Urinary bladder (tissue), 4 donors: ENCODE data around the gene GLYR1. TPM values are rescaled to one million over a fixed set of nuclear protein-coding genes. Genes with fewer than 3 reads are reported as not detected.

Source experiments
- DNase-seq: peaks from one replicate; pipeline ENCODE4 v3.0.0-alpha.2; 2015; ENCODE audit errors: extremely low spot score
- H3K27ac ChIP-seq: one replicate; pipeline ENCODE4 v1.5.1; 2013; ENCODE audit warnings: low read depth, mild to moderate bottlenecking, moderate library complexity
- H3K36me3 ChIP-seq: one replicate; pipeline ENCODE4 v1.6.1; 2013; ENCODE audit warnings: mild to moderate bottlenecking, moderate library complexity; ENCODE audit not compliant: insufficient read depth
- H3K4me1 ChIP-seq: one replicate; pipeline ENCODE4 v1.6.1; 2013; ENCODE audit warnings: mild to moderate bottlenecking, moderate library complexity; ENCODE audit not compliant: insufficient read depth
- H3K4me3 ChIP-seq: one replicate; pipeline ENCODE4 v1.5.1; 2013; ENCODE audit warnings: low read depth, low read length
- WGBS: extraction: QIAGEN DNeasy Blood & Tissue Kit; methylation state at CpG from one replicate; pipeline ENCODE4 v1.1.7; 2013; 5-methylcytosine and 5-hydroxymethylcytosine counted together
- polyA plus RNA-seq: library from polyadenylated mRNA; stranded (reverse); fragments of 200-250 nt; gene quantifications from one replicate; pipeline ENCODE4 v1.2.3, GENCODE V29; 2013
- total RNA-seq: library from RNA; depleted of rRNA; stranded (reverse); fragments of >200 nt; gene quantifications from one replicate; pipeline ENCODE4 v1.2.3, GENCODE V29; 2014
- donor health status: healthy with polysubstance abuse.
- donor health status: healthy.

Gene GLYR1
- total and polyA plus RNA-seq, 2 donors, result 44.4 to 60.3 TPM

DNA sequence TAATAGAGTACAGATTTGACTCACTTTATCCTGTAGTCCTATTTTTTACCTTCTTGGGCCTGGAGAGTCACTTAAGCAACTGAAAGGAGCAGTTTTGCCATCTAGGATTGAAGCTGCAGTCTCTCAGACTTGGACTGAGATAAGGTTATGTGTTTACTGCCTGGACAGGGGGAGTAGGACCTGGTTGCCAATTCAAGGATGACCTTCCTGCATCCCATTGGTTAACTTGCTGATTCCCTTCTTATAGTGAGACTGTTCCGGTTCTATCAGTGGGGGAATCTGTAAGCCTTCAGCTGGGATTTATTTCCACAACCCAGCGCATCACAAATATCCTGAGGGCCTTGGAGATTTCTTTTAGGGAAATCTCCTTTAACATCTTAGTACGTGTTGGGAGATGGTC lies 3.1 kb upstream of the GLYR1 start:
- 63% methylated on average over 3 of the region's 3 CpGs for WGBS
- Histone ChIP-seq H3K36me3 (no peaks in the 10 kb centered on the region), H3K27ac (no peak overlapping the region), H3K4me1 (peaks cover 4% of the 10 kb centered on the region), H3K4me3 (no peak overlapping the region)
- no peak for DNase-seq

- WGBS, result under 1% methylated on average over 83 of the region's 83 CpGs
- Histone ChIP-seq H3K4me3 (peak overlapping the region; percentile 96), H3K27ac (peak overlapping the region; percentile 95), H3K4me1 (peaks cover 4% of the 10 kb centered on the region), H3K36me3 (no peaks in the 10 kb centered on the region)
- DNase-seq, result no peak
Observed at GRCh38 chr16:4847774-4848587, 893 bp upstream of the GLYR1 start.

- Histone ChIP-seq H3K4me3 (peak overlapping the region; percentile 96), H3K36me3 (no peaks in the 10 kb centered on the region), H3K4me1 (peaks cover 4% of the 10 kb centered on the region), H3K27ac (peak overlapping the region; percentile 93)
- WGBS, result under 1% methylated on average over 27 of the region's 27 CpGs
- DNase-seq, result no peak
Observed at GRCh38 chr16:4846503-4846900, 586 bp downstream of the GLYR1 start.

GRCh38 chr16:4840984-4841383 lies 6.1 kb downstream of the GLYR1 start:
- Histone ChIP-seq H3K4me3 (no peak overlapping the region), H3K27ac (no peak overlapping the region), H3K4me1 (no peaks in the 10 kb centered on the region), H3K36me3 (peaks cover 2% of the 10 kb centered on the region)
- WGBS, result 75% methylated on average over 5 of the region's 5 CpGs
- no peak for DNase-seq

- WGBS, result 88% methylated on average over 5 of the region's 5 CpGs
- Histone ChIP-seq H3K36me3 (peaks cover 2% of the 10 kb centered on the region), H3K4me3 (no peak overlapping the region), H3K27ac (no peak overlapping the region), H3K4me1 (no peaks in the 10 kb centered on the region)
- no peak for DNase-seq
Observed at GRCh38 chr16:4839942-4840341, 7.1 kb downstream of the GLYR1 start.

DNA sequence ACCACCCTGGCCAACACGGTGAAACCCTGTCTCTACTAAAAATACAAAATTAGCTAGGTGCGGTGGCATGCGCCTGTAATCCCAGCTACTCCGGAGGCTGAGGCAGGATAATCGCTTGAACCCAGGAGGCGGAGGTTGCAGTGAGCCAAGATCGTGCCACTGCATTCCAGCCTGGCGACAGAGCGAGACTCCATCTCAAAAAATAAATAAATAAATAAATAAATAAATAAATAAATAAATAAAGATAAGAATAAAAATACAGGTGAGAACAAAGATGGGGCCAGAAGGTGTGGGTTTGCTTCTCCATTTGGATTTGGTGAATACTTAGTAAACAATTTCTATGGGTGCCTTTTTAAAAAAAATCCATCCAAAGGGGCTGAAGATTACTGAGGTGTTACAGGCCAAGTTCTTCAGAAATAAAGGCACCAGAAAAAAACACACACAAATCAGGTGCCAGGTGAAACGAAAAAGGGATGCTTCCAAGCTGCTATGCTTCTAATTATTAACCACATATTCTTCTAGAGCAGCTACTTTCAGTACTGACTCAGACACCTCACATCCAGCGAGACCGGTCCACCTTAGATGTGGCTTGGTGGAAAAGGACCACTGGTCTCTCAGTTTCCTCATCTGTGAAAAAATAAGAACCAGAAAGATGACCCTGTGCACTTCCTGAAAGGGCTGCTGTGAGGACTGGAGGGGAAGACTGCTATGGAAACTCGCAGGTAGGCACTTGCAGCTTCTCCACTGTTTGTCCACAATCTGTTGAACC lies 9.2 kb downstream of the GLYR1 start:
- no peak overlapping the region for H3K4me3 ChIP-seq
- H3K4me1 ChIP-seq, result no peaks in the 10 kb centered on the region
- no peak for DNase-seq
- 90% methylated on average over 13 of the region's 13 CpGs for WGBS
- peaks cover 2% of the 10 kb centered on the region for H3K36me3 ChIP-seq
- no peak overlapping the region for H3K27ac ChIP-seq

- Histone ChIP-seq H3K27ac (no peak overlapping the region), H3K4me3 (no peak overlapping the region), H3K4me1 (no peaks in the 10 kb centered on the region), H3K36me3 (peaks cover 2% of the 10 kb centered on the region)
- WGBS, result 88% methylated on average over 2 of the region's 2 CpGs
- DNase-seq, result no peak
Observed at GRCh38 chr16:4836727-4837126, 10.4 kb downstream of the GLYR1 start.

GRCh38 chr16:4833584-4833983 lies 13.5 kb downstream of the GLYR1 start:
- H3K27ac ChIP-seq, result no peak overlapping the region
- WGBS, result 93% methylated on average over 1 of the region's 1 CpG
- H3K36me3 ChIP-seq, result peaks cover 8% of the 10 kb centered on the region
- H3K4me1 ChIP-seq, result no peaks in the 10 kb centered on the region
- DNase-seq, result no peak
- no peak overlapping the region for H3K4me3 ChIP-seq

DNA sequence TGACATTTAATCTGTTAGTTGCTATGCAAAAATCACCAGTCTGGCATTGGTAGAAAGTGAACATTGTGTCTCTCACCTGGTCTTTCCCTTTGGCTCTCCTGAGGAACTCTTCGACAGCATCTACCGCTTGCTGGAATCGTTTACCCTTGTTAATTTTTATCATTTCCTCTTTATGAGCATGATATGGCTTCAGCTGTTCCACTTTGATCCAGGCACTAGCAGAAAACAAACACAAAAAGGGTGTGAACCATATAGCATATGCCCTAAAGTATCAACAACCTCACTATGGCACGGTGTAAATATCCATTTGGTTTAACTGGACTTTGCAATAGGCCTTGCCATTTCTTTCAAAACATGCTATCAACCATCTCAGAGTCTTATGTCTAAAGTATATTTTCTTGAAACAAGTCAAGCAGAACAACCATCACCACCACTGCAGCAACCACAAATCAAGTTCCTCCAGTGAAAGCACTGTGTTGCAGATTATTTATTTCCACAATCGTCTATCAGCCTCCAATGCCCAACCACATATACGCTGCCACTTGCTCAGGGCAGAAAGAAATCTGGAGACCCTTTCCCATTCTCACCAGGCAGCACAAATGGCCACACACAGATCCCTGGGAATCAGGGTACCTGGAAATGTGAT lies 14.3 kb downstream of the GLYR1 start:
- WGBS, result 81% methylated on average over 6 of the region's 6 CpGs
- Histone ChIP-seq H3K36me3 (peaks cover 8% of the 10 kb centered on the region), H3K4me3 (no peak overlapping the region), H3K27ac (no peak overlapping the region), H3K4me1 (no peaks in the 10 kb centered on the region)
- no peak for DNase-seq

GRCh38 chr16:4831616-4832015 lies 15.5 kb downstream of the GLYR1 start:
- no peaks in the 10 kb centered on the region for H3K4me1 ChIP-seq
- 95% methylated on average over 8 of the region's 8 CpGs for WGBS
- peaks cover 6% of the 10 kb centered on the region for H3K36me3 ChIP-seq
- H3K27ac ChIP-seq, result no peak overlapping the region
- DNase-seq, result no peak
- no peak overlapping the region for H3K4me3 ChIP-seq

DNA sequence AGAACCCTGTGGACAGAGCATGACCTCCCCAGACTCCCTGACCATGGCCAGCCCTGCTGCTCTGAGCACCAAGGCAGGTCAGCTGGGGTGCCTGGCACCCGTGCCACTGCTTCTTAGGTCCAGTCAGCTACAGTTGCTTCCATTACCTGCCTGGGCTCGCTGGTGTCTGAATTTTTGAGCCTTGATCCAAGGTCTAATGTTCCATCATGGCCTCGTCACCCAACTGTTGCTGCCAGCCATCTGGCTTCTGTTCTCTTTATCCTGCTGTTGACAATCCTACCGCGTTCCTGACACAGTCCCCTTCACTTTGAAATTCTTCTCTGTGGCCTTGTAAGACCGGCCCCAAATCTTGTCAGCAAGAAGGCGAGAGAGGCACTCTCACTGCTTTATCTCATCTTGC lies 16.7 kb downstream of the GLYR1 start:
- Histone ChIP-seq H3K36me3 (peaks cover 6% of the 10 kb centered on the region), H3K27ac (no peak overlapping the region), H3K4me3 (no peak overlapping the region), H3K4me1 (no peaks in the 10 kb centered on the region)
- 84% methylated on average over 7 of the region's 7 CpGs for WGBS
- DNase-seq, result no peak

DNA sequence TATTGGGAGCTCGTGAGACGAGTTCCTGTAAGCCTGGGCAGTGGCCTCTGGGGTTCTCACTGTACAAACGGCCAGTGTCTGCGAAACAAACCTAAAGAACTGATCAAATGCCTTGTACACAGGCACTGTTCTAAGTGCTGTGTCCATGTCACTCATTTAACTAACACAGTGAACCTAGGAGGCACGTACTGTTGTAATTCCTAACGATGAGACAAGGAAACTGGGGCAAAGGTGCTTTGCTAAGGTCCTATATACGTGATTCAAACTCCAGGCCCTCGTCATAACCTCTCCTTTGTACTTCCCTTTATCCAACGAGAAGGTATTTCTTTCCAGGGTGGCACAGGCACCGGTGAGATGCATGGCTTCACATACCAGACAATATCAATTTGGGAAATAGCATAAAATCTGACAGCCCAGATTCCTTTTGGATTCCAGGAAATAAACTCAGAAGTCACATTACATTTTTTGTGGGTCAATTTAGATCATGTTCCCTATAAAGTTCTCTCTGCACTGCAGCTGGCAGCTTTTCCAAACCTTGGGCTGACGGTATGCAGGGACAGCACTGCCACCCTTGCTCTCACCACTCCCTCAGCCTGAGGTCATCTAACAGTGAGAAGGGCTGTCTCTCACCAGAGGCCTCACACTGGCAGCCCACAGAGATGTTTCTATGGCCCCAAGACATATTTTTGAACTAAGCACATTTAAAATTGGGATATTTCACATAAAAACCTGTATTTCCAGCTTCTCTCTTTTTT lies 18.3 kb downstream of the GLYR1 start:
- Histone ChIP-seq H3K4me3 (no peak overlapping the region), H3K27ac (no peak overlapping the region), H3K36me3 (peaks cover 6% of the 10 kb centered on the region), H3K4me1 (no peaks in the 10 kb centered on the region)
- WGBS, result 92% methylated on average over 11 of the region's 11 CpGs
- no peak for DNase-seq

DNA sequence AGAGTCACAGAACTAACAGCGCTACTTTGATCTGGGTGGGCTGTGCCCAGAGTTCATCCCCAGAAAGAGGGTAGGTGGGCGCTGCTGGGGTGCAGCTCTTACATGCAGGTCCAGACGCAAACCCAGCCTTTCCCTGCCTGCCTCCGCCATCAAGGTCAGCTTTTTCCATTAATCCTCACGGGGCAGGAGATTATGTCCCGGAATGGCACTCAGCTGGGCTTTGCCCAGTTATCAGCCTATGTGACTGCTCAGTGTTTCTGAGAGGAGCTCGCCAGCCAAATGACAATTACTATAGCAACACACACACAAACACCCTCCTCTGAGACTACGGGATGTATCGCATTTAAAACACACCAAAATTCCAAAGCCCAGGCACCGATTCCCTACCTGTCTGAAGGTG lies 20.1 kb downstream of the GLYR1 start:
- DNase-seq, result no peak
- no peak overlapping the region for H3K4me3 ChIP-seq
- H3K36me3 ChIP-seq, result peaks cover 7% of the 10 kb centered on the region
- no peak overlapping the region for H3K27ac ChIP-seq
- no peaks in the 10 kb centered on the region for H3K4me1 ChIP-seq
- 69% methylated on average over 10 of the region's 10 CpGs for WGBS
